ENCODE measurements around the gene ARHGAP26. TPM values are rescaled to one million over a fixed set of nuclear protein-coding genes. Genes with fewer than 3 reads are reported as not detected.
"Not testable (repeated sequence)": the region's sequence is repeated elsewhere in the genome, so short reads cannot be mapped to it uniquely, and the experiment has no call there.

The ARHGAP26 gene
- total RNA-seq, 2 donors from 2014 or later = 24.0 to 24.3 TPM

GRCh38 chr5:142965258-142966120 is 195.3 kb downstream of the ARHGAP26 start:
- peak; percentile 11 to 35 for DNase-seq
- not testable (repeated sequence) for H3K9me3 Mint-ChIP-seq; H3K27me3 Mint-ChIP-seq (ENCODE audit: low read depth); H3K36me3 Mint-ChIP-seq (ENCODE audit: insufficient read depth in 2 of 2); ATAC-seq (replicated peaks in 1 of 2); H3K4me3 Mint-ChIP-seq; H3K27ac Mint-ChIP-seq
- peaks cover 20% of the 10 kb centered on the region for H3K4me1 Mint-ChIP-seq (ENCODE audit: low read depth)

GRCh38 chr5:142966121-142966420 is 195.9 kb downstream of the ARHGAP26 start:
- DNase-seq = no peak
- Mint-ChIP-seq H3K9me3 (no peaks in the 10 kb centered on the region), H3K27ac (no peak overlapping the region), H3K4me3 (no peak overlapping the region), H3K4me1 (ENCODE audit: low read depth) (peaks cover 21% of the 10 kb centered on the region), H3K27me3 (ENCODE audit: low read depth) (no peaks in the 10 kb centered on the region), H3K36me3 (ENCODE audit: insufficient read depth in 2 of 2) (peaks cover 0 to 4% of the 10 kb centered on the region in 2 donors)
- no peak for ATAC-seq (replicated peaks in 1 of 2)

- peaks cover 25% of the 10 kb centered on the region for H3K4me1 Mint-ChIP-seq (ENCODE audit: low read depth)
- no peak overlapping the region for H3K4me3 Mint-ChIP-seq
- DNase-seq = no peak
- ATAC-seq (replicated peaks in 1 of 2) = no peak
- H3K27me3 Mint-ChIP-seq (ENCODE audit: low read depth) = no peaks in the 10 kb centered on the region
- H3K9me3 Mint-ChIP-seq = no peaks in the 10 kb centered on the region
- H3K36me3 Mint-ChIP-seq (ENCODE audit: insufficient read depth in 2 of 2) = peaks cover 0 to 1% of the 10 kb centered on the region in 2 donors
- H3K27ac Mint-ChIP-seq = peak overlapping the region; percentile 9
These were observed 199.0 kb downstream of the ARHGAP26 start for GRCh38 chr5:142969186-142969585.

DNA sequence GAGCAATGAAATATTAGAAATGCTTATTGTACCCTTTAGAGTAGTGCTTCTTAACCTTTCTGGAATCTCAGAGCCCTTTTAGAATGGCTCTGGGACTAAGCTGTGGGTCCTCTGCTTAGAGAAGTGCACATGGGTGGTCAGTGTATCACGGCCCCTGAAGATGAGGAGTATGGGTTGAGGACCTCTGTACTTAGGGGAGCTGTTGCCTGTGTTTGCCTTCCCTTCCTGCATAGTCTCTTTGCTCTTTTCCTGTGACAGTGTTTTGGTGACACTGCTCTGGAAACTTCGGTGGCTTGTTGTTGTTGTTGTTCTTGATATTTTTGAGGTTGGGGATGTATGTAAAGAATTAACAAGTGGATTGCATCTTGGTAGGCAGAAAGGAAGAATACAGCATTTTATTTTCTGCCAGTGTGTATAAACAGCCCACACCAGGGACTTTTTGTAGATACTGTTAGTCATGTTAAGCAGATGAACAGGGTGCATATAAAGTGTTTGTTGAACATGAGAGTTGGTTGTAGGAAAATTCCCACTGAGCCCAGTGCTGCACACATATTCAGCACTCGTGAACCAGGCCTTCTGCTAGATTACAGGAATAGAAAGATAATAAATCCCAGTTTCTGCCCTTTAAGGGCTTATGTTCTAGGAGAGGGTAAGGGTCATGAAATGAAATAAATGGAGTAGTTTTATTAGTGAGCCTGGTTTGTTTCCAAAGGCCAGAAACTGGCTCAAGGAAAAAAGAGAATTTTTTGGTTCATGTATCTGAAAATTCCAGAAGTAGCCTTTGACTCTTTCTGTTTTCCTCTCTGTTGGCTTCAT is 199.7 kb downstream of the ARHGAP26 start:
- Mint-ChIP-seq H3K27me3 (ENCODE audit: low read depth) (no peaks in the 10 kb centered on the region), H3K4me1 (ENCODE audit: low read depth) (peaks cover 23% of the 10 kb centered on the region), H3K9me3 (no peaks in the 10 kb centered on the region), H3K36me3 (ENCODE audit: insufficient read depth in 2 of 2) (no peaks in the 10 kb centered on the region), H3K4me3 (no peak overlapping the region), H3K27ac (peak overlapping the region; percentile 9)
- ATAC-seq (replicated peaks in 1 of 2) (peak; percentile 58 to 76), DNase-seq (no peak)

GRCh38 chr5:142970440-142971030 is 200.4 kb downstream of the ARHGAP26 start:
- H3K27ac Mint-ChIP-seq = peak overlapping the region; percentile 10
- no peaks in the 10 kb centered on the region for H3K9me3 Mint-ChIP-seq
- DNase-seq (no peak), ATAC-seq (replicated peaks in 1 of 2) (no peak)
- no peak overlapping the region for H3K4me3 Mint-ChIP-seq
- peaks cover 21% of the 10 kb centered on the region for H3K4me1 Mint-ChIP-seq (ENCODE audit: low read depth)
- no peaks in the 10 kb centered on the region for H3K27me3 Mint-ChIP-seq (ENCODE audit: low read depth)
- no peaks in the 10 kb centered on the region for H3K36me3 Mint-ChIP-seq (ENCODE audit: insufficient read depth in 2 of 2)

- DNase-seq (no peak), ATAC-seq (replicated peaks in 1 of 2) (no peak)
- Mint-ChIP-seq H3K4me3 (no peak overlapping the region), H3K27ac (peak overlapping the region; percentile 16), H3K9me3 (no peaks in the 10 kb centered on the region), H3K27me3 (ENCODE audit: low read depth) (no peaks in the 10 kb centered on the region), H3K4me1 (ENCODE audit: low read depth) (peaks cover 22% of the 10 kb centered on the region), H3K36me3 (ENCODE audit: insufficient read depth in 2 of 2) (no peaks in the 10 kb centered on the region)
These were observed 201.3 kb downstream of the ARHGAP26 start for GRCh38 chr5:142971303-142972013.

GRCh38 chr5:142972064-142972570 is 201.9 kb downstream of the ARHGAP26 start:
- ATAC-seq (replicated peaks in 1 of 2) (no peak), DNase-seq (no peak)
- H3K27ac Mint-ChIP-seq = no peak overlapping the region
- no peak overlapping the region for H3K4me3 Mint-ChIP-seq
- H3K27me3 Mint-ChIP-seq (ENCODE audit: low read depth) = no peaks in the 10 kb centered on the region
- no peaks in the 10 kb centered on the region for H3K36me3 Mint-ChIP-seq (ENCODE audit: insufficient read depth in 2 of 2)
- no peaks in the 10 kb centered on the region for H3K9me3 Mint-ChIP-seq
- H3K4me1 Mint-ChIP-seq (ENCODE audit: low read depth) = peaks cover 28% of the 10 kb centered on the region

DNA sequence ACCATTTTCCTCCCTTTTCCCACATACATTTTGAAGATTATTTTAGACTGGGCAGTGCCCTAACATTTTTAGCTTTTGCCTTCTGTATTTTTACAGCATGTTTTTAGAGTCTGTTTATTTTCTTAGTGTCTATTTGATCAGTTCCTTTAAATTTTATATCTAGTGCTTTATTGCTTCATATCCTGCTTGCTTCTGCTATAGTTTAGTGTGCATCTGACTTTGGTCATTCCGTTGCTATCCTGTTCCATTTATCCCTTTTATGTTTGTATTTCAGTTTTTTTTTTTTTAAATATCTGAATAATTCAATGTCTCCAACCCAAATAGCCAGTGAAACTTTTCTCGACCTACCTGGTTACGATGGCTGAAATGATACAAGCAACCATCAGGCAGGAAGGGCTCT is 203.8 kb downstream of the ARHGAP26 start:
- DNase-seq (no peak), ATAC-seq (replicated peaks in 1 of 2) (no peak)
- H3K4me3 Mint-ChIP-seq = no peak overlapping the region
- peaks cover 40% of the 10 kb centered on the region for H3K4me1 Mint-ChIP-seq (ENCODE audit: low read depth)
- H3K36me3 Mint-ChIP-seq (ENCODE audit: insufficient read depth in 2 of 2) = no peaks in the 10 kb centered on the region
- no peak overlapping the region for H3K27ac Mint-ChIP-seq
- H3K9me3 Mint-ChIP-seq = no peaks in the 10 kb centered on the region
- no peaks in the 10 kb centered on the region for H3K27me3 Mint-ChIP-seq (ENCODE audit: low read depth)

- Mint-ChIP-seq H3K9me3 (no peaks in the 10 kb centered on the region), H3K4me1 (ENCODE audit: low read depth) (peaks cover 38% of the 10 kb centered on the region), H3K4me3 (no peak overlapping the region), H3K27me3 (ENCODE audit: low read depth) (no peaks in the 10 kb centered on the region), H3K27ac (no peak overlapping the region), H3K36me3 (ENCODE audit: insufficient read depth in 2 of 2) (no peaks in the 10 kb centered on the region)
- ATAC-seq (replicated peaks in 1 of 2) (no peak), DNase-seq (no peak)
These were observed 204.2 kb downstream of the ARHGAP26 start for GRCh38 chr5:142974409-142974808.

- Mint-ChIP-seq H3K27me3 (ENCODE audit: low read depth) (no peaks in the 10 kb centered on the region), H3K4me3 (peak overlapping the region in 1 of 2 donors; percentile 75), H3K27ac (no peak overlapping the region), H3K9me3 (no peaks in the 10 kb centered on the region), H3K4me1 (ENCODE audit: low read depth) (peaks cover 37% of the 10 kb centered on the region), H3K36me3 (ENCODE audit: insufficient read depth in 2 of 2) (no peaks in the 10 kb centered on the region)
- peak; percentile 44 to 77 for ATAC-seq (replicated peaks in 1 of 2)
- DNase-seq = peak; percentile 12 to 23
These were observed 206.7 kb downstream of the ARHGAP26 start for GRCh38 chr5:142976861-142977260.

DNA sequence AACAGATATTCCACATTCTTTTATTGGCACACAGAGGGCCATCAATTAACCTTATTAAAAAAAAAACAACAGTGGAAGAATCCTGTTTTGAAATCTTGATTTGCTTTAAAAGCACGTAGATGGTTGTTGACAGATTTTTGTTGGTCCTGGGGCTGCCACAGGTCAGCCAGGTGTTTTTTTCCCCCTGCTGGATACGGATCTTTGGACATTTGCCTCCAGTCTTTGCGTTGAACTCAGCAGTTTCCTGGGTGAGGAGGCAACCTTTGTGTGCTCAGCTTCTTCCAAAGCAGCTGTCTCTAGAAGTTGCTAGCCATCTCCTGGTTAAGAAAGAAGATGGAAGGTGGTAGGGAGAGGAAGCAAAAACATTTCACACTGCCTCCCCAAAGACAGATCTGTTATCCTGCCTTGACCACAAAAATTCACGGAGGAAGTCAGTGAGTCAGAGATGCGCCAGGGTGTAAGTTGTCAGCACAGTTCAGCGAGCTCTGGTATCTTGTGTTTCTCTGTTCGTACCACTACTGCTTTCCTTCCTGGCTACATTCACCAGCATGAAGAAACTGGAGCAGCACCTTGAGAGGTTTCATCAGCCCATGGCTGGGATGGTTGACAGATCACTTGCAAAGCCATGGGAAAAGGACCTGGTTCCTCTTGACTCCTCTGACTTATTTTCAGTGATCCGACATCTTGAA is 207.3 kb downstream of the ARHGAP26 start:
- peaks cover 38% of the 10 kb centered on the region for H3K4me1 Mint-ChIP-seq (ENCODE audit: low read depth)
- peak overlapping the region; percentile 58 to 75 for H3K4me3 Mint-ChIP-seq
- peak overlapping the region; percentile 92 for H3K27ac Mint-ChIP-seq
- DNase-seq = peak; percentile 33 to 41
- no peaks in the 10 kb centered on the region for H3K9me3 Mint-ChIP-seq
- peak; percentile 80 to 86 for ATAC-seq (replicated peaks in 1 of 2)
- H3K36me3 Mint-ChIP-seq (ENCODE audit: insufficient read depth in 2 of 2) = no peaks in the 10 kb centered on the region
- no peaks in the 10 kb centered on the region for H3K27me3 Mint-ChIP-seq (ENCODE audit: low read depth)

- no peak for DNase-seq
- peaks cover 38% of the 10 kb centered on the region for H3K4me1 Mint-ChIP-seq (ENCODE audit: low read depth)
- peak overlapping the region; percentile 66 to 75 for H3K4me3 Mint-ChIP-seq
- H3K36me3 Mint-ChIP-seq (ENCODE audit: insufficient read depth in 2 of 2) = no peaks in the 10 kb centered on the region
- no peak for ATAC-seq (replicated peaks in 1 of 2)
- H3K27me3 Mint-ChIP-seq (ENCODE audit: low read depth) = no peaks in the 10 kb centered on the region
- no peaks in the 10 kb centered on the region for H3K9me3 Mint-ChIP-seq
- H3K27ac Mint-ChIP-seq = peak overlapping the region; percentile 92
These were observed 208.1 kb downstream of the ARHGAP26 start for GRCh38 chr5:142978252-142978651.

Measured in activated T-cell treated with anti-CD3 and anti-CD28 coated beads, Interleukin-2, amount 50 U/mL, for 72 hours (primary cell).